Osteocyte (in vitro differentiated cells): Measurements from ENCODE around the gene EHHADH. TPM values are rescaled to one million over a fixed set of nuclear protein-coding genes. Genes with fewer than 3 reads are reported as not detected.

Experiments
- DNase-seq: peaks from one replicate; pipeline ENCODE4 v3.0.0; 2021; ENCODE audit warnings: mixed read lengths; ENCODE audit not compliant: unreplicated experiment; ENCODE audit errors: extremely low spot score
- H3K27ac Mint-ChIP-seq: one replicate; pipeline ENCODE4 v1.8.0; 2021; ENCODE audit warnings: mild to moderate bottlenecking, mixed read lengths; ENCODE audit not compliant: unreplicated experiment
- H3K27me3 Mint-ChIP-seq: one replicate; pipeline ENCODE4 v1.8.0; 2021; ENCODE audit warnings: mixed read lengths; ENCODE audit not compliant: unreplicated experiment
- H3K36me3 Mint-ChIP-seq: one replicate; pipeline ENCODE4 v1.8.0; 2021; ENCODE audit warnings: mixed read lengths; ENCODE audit not compliant: unreplicated experiment
- H3K4me1 Mint-ChIP-seq: one replicate; pipeline ENCODE4 v1.8.0; 2021; ENCODE audit warnings: mixed read lengths; ENCODE audit not compliant: unreplicated experiment
- H3K4me3 Mint-ChIP-seq: one replicate; pipeline ENCODE4 v1.8.0; 2021; ENCODE audit warnings: mild to moderate bottlenecking, moderate library complexity, mixed read lengths; ENCODE audit not compliant: unreplicated experiment
- H3K9me3 Mint-ChIP-seq: one replicate; pipeline ENCODE4 v1.8.0; 2021; ENCODE audit warnings: mixed read lengths; ENCODE audit not compliant: unreplicated experiment
- CTCF ChIP-seq: fragments of 200-600 bp; sonication (generic); IDR thresholded peaks from 2 replicates; pipeline ENCODE4 v1.5.0; 2021; ENCODE audit warnings: antibody characterized with exemption, mild to moderate bottlenecking, moderate library complexity
- total RNA-seq: library from RNA; stranded (reverse); gene quantifications from 2 replicates; pipeline ENCODE4 v1.2.1, GENCODE V29; 2021

Gene EHHADH
- total RNA-seq, 1 donor from 2014 or later = 1.2 TPM

- DNase-seq = no peak
- Mint-ChIP-seq H3K4me3 (no peak overlapping the region), H3K4me1 (no peaks in the 10 kb centered on the region), H3K27ac (no peak overlapping the region), H3K9me3 (no peaks in the 10 kb centered on the region), H3K27me3 (peaks cover 7% of the 10 kb centered on the region), H3K36me3 (no peaks in the 10 kb centered on the region)
- TF ChIP-seq CTCF = no peak
Observed at GRCh38 chr3:185251272-185251671, 2.6 kb downstream of the EHHADH start.

GRCh38 chr3:185250653-185251052, 3.2 kb downstream of the EHHADH start:
- H3K27me3 Mint-ChIP-seq = peaks cover 14% of the 10 kb centered on the region
- H3K4me1 Mint-ChIP-seq = no peaks in the 10 kb centered on the region
- no peak for TF ChIP-seq CTCF
- H3K36me3 Mint-ChIP-seq = no peaks in the 10 kb centered on the region
- no peak overlapping the region for H3K4me3 Mint-ChIP-seq
- H3K9me3 Mint-ChIP-seq = no peaks in the 10 kb centered on the region
- DNase-seq = no peak
- H3K27ac Mint-ChIP-seq = no peak overlapping the region

GRCh38 chr3:185250247-185250646, 3.6 kb downstream of the EHHADH start:
- no peaks in the 10 kb centered on the region for H3K4me1 Mint-ChIP-seq
- H3K4me3 Mint-ChIP-seq = no peak overlapping the region
- no peak for TF ChIP-seq CTCF
- no peak for DNase-seq
- H3K27ac Mint-ChIP-seq = no peak overlapping the region
- H3K9me3 Mint-ChIP-seq = no peaks in the 10 kb centered on the region
- H3K27me3 Mint-ChIP-seq = peaks cover 14% of the 10 kb centered on the region
- no peaks in the 10 kb centered on the region for H3K36me3 Mint-ChIP-seq

- Mint-ChIP-seq H3K27me3 (peaks cover 32% of the 10 kb centered on the region), H3K27ac (no peak overlapping the region), H3K9me3 (peaks cover 27% of the 10 kb centered on the region), H3K4me3 (no peak overlapping the region), H3K4me1 (no peaks in the 10 kb centered on the region), H3K36me3 (no peaks in the 10 kb centered on the region)
- TF ChIP-seq CTCF = no peak
- no peak for DNase-seq
Observed at GRCh38 chr3:185242642-185243041, 11.2 kb downstream of the EHHADH start.

- DNase-seq = no peak
- H3K4me3 Mint-ChIP-seq = no peak overlapping the region
- H3K36me3 Mint-ChIP-seq = peaks cover 3% of the 10 kb centered on the region
- H3K27ac Mint-ChIP-seq = no peak overlapping the region
- H3K9me3 Mint-ChIP-seq = peaks cover 33% of the 10 kb centered on the region
- no peaks in the 10 kb centered on the region for H3K4me1 Mint-ChIP-seq
- no peak for TF ChIP-seq CTCF
- H3K27me3 Mint-ChIP-seq = peaks cover 7% of the 10 kb centered on the region
Observed at GRCh38 chr3:185236969-185237368, 16.9 kb downstream of the EHHADH start.
